ENCODE measurements around the gene PCBP3.

PCBP3 gene

GRCh38 chr21:45741691-45742090 is 98.2 kb downstream of the PCBP3 start:
- no peak for DNase-seq (ENCODE audit: low read depth, low spot score)
- H3K27ac ChIP-seq = no peak overlapping the region

- DNase-seq (ENCODE audit: low read depth, low spot score) = no peak
- H3K27ac ChIP-seq = no peak overlapping the region
Observed at GRCh38 chr21:45742247-45742646, 98.7 kb downstream of the PCBP3 start.

GRCh38 chr21:45745256-45745655 is 101.7 kb downstream of the PCBP3 start:
- DNase-seq (ENCODE audit: low read depth, low spot score) = no peak
- no peak overlapping the region for H3K27ac ChIP-seq

- no peak overlapping the region for H3K27ac ChIP-seq
- no peak for DNase-seq (ENCODE audit: low read depth, low spot score)
Observed at GRCh38 chr21:45747233-45747766, 103.8 kb downstream of the PCBP3 start.

- peak; percentile 33 for DNase-seq (ENCODE audit: low read depth, low spot score)
- no peak overlapping the region for H3K27ac ChIP-seq
Observed at GRCh38 chr21:45747802-45748445, 104.4 kb downstream of the PCBP3 start.

GRCh38 chr21:45748593-45748992 is 105.1 kb downstream of the PCBP3 start:
- no peak for DNase-seq (ENCODE audit: low read depth, low spot score)
- no peak overlapping the region for H3K27ac ChIP-seq

GRCh38 chr21:45749974-45750373 is 106.4 kb downstream of the PCBP3 start:
- no peak overlapping the region for H3K27ac ChIP-seq
- DNase-seq (ENCODE audit: low read depth, low spot score) = no peak

- DNase-seq (ENCODE audit: low read depth, low spot score) = no peak
- H3K27ac ChIP-seq = no peak overlapping the region
Observed at GRCh38 chr21:45750936-45751335, 107.4 kb downstream of the PCBP3 start.

GRCh38 chr21:45753445-45753844 is 109.9 kb downstream of the PCBP3 start:
- DNase-seq (ENCODE audit: low read depth, low spot score) = no peak
- no peak overlapping the region for H3K27ac ChIP-seq

- no peak for DNase-seq (ENCODE audit: low read depth, low spot score)
- no peak overlapping the region for H3K27ac ChIP-seq
Observed at GRCh38 chr21:45756029-45756428, 112.5 kb downstream of the PCBP3 start.

- no peak for DNase-seq (ENCODE audit: low read depth, low spot score)
- no peak overlapping the region for H3K27ac ChIP-seq
Observed at GRCh38 chr21:45756669-45757068, 113.1 kb downstream of the PCBP3 start.

GRCh38 chr21:45761704-45762103 is 118.2 kb downstream of the PCBP3 start:
- H3K27ac ChIP-seq = no peak overlapping the region
- no peak for DNase-seq (ENCODE audit: low read depth, low spot score)

GRCh38 chr21:45763074-45763473 is 119.5 kb downstream of the PCBP3 start:
- DNase-seq (ENCODE audit: low read depth, low spot score) = no peak
- no peak overlapping the region for H3K27ac ChIP-seq

GRCh38 chr21:45763506-45763905 is 120.0 kb downstream of the PCBP3 start:
- DNase-seq (ENCODE audit: low read depth, low spot score) = no peak
- H3K27ac ChIP-seq = no peak overlapping the region

- DNase-seq (ENCODE audit: low read depth, low spot score) = no peak
- H3K27ac ChIP-seq = no peak overlapping the region
Observed at GRCh38 chr21:45764792-45765191, 121.3 kb downstream of the PCBP3 start.

- DNase-seq (ENCODE audit: low read depth, low spot score) = no peak
- no peak overlapping the region for H3K27ac ChIP-seq
Observed at GRCh38 chr21:45765375-45765774, 121.8 kb downstream of the PCBP3 start.

- no peak overlapping the region for H3K27ac ChIP-seq
- DNase-seq (ENCODE audit: low read depth, low spot score) = no peak
Observed at GRCh38 chr21:45766055-45766454, 122.5 kb downstream of the PCBP3 start.

- DNase-seq (ENCODE audit: low read depth, low spot score) = no peak
- no peak overlapping the region for H3K27ac ChIP-seq
Observed at GRCh38 chr21:45766501-45766900, 123.0 kb downstream of the PCBP3 start.

- DNase-seq (ENCODE audit: low read depth, low spot score) = no peak
- H3K27ac ChIP-seq = no peak overlapping the region
Observed at GRCh38 chr21:45767071-45768006, 123.8 kb downstream of the PCBP3 start.

GRCh38 chr21:45768011-45768739 is 124.7 kb downstream of the PCBP3 start:
- DNase-seq (ENCODE audit: low read depth, low spot score) = no peak
- no peak overlapping the region for H3K27ac ChIP-seq

GRCh38 chr21:45768740-45769048 is 125.2 kb downstream of the PCBP3 start:
- no peak for DNase-seq (ENCODE audit: low read depth, low spot score)
- no peak overlapping the region for H3K27ac ChIP-seq

Measured in epithelial cell of prostate (primary cell).